BE2C (cell line): Measurements from ENCODE around the gene FRRS1L.
"Not testable (repeated sequence)": the region's sequence is repeated elsewhere in the genome, so short reads cannot be mapped to it uniquely, and the experiment has no call there.

Experiments
- DNase-seq: peaks from one replicate; pipeline ENCODE4 v3.0.0-alpha.2; 2020
- H3K27me3 ChIP-seq: fragments of 250-450 bp; sonication (Bioruptor Pico); 2 replicates; pipeline ENCODE4 v1.5.1; 2020; ENCODE audit warnings: mild to moderate bottlenecking
- H3K36me3 ChIP-seq: fragments of 250-450 bp; sonication (Bioruptor Pico); 2 replicates; pipeline ENCODE4 v1.5.1; 2020; ENCODE audit warnings: mild to moderate bottlenecking
- H3K4me1 ChIP-seq: fragments of 250-450 bp; sonication (Bioruptor Pico); 2 replicates; pipeline ENCODE4 v1.5.1; 2020
- H3K4me3 ChIP-seq: 2 replicates; pipeline ENCODE4 v1.5.1; 2011; ENCODE audit warnings: low read depth, low read length
- H3K9me3 ChIP-seq: fragments of 250-450 bp; sonication (Bioruptor Pico); 2 replicates; pipeline ENCODE4 v1.5.1; 2020
- TF ChIP-seq, protein P1 (sequence below): IDR thresholded peaks from 2 replicates; pipeline ENCODE4 v1.5.1; 2012; ENCODE audit warnings: mild to moderate bottlenecking, low read depth, low read length

Gene FRRS1L

DNA sequence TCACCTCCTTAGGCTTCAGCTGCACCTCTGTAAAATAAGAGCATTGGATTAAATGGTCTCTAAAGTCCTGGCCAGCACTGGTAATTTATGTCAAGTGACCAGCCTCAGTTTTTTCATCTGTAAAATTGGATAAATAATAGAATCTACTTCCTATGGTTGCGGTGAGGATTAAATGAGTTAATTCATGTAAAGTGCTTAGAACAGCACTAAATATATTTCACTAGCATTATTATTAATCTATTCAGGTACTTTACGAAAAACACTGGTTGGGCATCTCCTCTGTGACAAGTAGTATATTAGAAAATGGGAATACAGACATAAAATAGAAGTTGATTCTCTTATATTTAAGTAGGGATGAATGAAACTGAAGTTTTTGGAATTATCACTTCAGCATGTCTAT, 33.5 kb downstream of the FRRS1L start:
- Histone ChIP-seq H3K9me3 (no peaks in the 10 kb centered on the region), H3K4me1 (no peaks in the 10 kb centered on the region), H3K36me3 (no peaks in the 10 kb centered on the region), H3K4me3 (no peak overlapping the region), H3K27me3 (no peaks in the 10 kb centered on the region)
- DNase-seq: no peak
- TF ChIP-seq, protein P1, sequence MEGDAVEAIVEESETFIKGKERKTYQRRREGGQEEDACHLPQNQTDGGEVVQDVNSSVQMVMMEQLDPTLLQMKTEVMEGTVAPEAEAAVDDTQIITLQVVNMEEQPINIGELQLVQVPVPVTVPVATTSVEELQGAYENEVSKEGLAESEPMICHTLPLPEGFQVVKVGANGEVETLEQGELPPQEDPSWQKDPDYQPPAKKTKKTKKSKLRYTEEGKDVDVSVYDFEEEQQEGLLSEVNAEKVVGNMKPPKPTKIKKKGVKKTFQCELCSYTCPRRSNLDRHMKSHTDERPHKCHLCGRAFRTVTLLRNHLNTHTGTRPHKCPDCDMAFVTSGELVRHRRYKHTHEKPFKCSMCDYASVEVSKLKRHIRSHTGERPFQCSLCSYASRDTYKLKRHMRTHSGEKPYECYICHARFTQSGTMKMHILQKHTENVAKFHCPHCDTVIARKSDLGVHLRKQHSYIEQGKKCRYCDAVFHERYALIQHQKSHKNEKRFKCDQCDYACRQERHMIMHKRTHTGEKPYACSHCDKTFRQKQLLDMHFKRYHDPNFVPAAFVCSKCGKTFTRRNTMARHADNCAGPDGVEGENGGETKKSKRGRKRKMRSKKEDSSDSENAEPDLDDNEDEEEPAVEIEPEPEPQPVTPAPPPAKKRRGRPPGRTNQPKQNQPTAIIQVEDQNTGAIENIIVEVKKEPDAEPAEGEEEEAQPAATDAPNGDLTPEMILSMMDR: no peak

DNA sequence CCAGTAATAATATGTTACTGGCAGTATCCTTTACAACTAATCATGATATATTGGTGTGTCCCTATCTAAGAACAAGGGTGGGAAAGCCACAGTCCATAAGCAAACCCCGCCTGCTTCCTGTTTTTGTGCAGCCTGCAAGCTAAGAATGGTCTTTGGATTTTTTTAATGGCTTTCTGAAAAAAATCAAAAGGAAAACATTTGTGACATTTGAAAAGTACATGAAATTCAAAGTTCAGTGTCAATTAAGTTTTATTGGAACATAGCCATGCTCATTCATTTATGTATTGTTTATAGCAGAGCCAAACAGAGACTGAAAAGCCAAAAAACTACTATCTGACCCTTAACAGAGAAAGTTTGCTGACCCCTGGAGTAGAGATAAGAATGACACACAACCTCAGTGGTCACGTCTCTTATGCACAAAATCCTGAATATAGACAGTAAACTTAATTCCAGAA, 34.5 kb downstream of the FRRS1L start:
- no peak for DNase-seq
- no peak overlapping the region for H3K4me3 ChIP-seq
- TF ChIP-seq, protein P1: no peak
- no peaks in the 10 kb centered on the region for H3K9me3 ChIP-seq
- no peaks in the 10 kb centered on the region for H3K4me1 ChIP-seq
- H3K27me3 ChIP-seq: no peaks in the 10 kb centered on the region
- H3K36me3 ChIP-seq: no peaks in the 10 kb centered on the region

DNA sequence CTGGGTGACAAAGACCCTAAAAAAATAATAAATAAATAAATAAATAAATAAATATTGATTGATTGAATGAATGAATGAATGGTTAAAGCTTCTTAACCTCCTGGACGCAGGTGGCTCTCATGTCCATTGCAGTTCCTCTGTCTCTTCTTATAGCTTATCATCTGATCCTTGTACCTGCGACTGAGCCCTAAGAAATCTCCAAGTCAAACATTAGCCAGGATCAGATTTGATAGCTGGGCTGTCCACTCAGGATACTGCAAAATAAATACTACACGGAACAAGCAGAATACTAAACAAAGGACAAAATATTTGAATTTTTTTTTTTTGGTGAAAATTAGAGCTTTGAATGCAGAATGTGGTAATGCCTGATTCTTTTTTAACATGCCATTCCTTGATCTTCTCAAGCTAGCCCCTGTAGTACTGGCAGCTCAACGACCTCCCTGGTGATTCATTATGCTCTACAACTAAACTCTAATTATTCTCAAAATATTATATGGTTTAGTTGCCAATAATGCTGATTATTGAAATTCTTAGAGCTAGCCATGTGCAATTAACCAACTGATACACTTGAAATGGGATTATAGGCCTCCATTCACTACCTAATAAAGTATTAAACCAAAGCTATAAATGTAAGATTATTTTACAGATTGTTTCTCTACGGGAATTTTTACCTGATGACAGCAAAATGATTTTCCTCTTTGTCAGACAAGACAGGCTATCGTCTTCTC, 37.4 kb downstream of the FRRS1L start:
- no peaks in the 10 kb centered on the region for H3K9me3 ChIP-seq
- no peaks in the 10 kb centered on the region for H3K27me3 ChIP-seq
- no peak for DNase-seq
- H3K36me3 ChIP-seq: no peaks in the 10 kb centered on the region
- no peaks in the 10 kb centered on the region for H3K4me1 ChIP-seq
- H3K4me3 ChIP-seq: no peak overlapping the region
- TF ChIP-seq, protein P1: no peak

DNA sequence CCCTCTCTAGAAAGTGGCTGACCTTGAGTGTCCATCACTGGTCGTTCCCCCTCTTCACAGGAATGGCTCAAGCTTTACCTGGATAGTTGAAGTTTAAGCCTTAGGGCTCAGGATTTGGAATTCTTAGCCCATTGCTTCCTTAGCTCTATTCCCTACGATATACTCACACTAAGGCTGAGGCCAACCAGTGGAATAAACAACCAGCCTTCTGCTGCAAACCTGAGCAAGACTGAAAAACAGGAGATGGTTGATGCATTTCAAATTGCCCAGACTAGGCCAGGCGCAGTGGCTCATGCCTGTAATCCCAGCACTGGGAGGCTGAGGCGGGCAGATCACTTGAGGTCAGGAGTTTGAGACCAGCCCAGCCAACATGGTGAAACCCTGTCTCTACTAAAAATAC, 40.4 kb downstream of the FRRS1L start:
- not testable (repeated sequence) for H3K9me3 ChIP-seq, DNase-seq, H3K4me1 ChIP-seq, H3K27me3 ChIP-seq, H3K36me3 ChIP-seq, H3K4me3 ChIP-seq

DNA sequence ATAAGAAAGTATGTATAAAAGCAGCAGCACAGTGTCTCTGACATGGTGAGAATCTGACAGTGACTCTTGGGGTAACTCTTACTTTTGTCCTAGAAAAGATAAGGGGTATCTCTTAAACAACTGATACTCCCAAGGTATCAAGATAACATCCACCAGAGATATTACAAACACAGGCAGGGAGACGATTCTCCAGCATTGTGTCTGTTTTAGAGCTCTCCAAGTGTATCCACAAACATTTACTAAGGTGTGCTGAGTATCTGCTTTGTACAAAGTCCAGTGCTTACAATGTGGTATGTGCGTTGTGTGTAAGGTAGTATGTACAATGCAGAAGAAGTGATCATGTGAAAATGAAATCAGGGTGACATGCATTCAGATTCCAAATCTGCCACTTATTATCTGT, 42.9 kb downstream of the FRRS1L start:
- no peak for DNase-seq
- Histone ChIP-seq H3K36me3 (no peaks in the 10 kb centered on the region), H3K4me3 (no peak overlapping the region), H3K9me3 (no peaks in the 10 kb centered on the region), H3K27me3 (no peaks in the 10 kb centered on the region), H3K4me1 (peaks cover 3% of the 10 kb centered on the region; the same call in 1 of the 2 replicates)
- TF ChIP-seq, protein P1: no peak

DNA sequence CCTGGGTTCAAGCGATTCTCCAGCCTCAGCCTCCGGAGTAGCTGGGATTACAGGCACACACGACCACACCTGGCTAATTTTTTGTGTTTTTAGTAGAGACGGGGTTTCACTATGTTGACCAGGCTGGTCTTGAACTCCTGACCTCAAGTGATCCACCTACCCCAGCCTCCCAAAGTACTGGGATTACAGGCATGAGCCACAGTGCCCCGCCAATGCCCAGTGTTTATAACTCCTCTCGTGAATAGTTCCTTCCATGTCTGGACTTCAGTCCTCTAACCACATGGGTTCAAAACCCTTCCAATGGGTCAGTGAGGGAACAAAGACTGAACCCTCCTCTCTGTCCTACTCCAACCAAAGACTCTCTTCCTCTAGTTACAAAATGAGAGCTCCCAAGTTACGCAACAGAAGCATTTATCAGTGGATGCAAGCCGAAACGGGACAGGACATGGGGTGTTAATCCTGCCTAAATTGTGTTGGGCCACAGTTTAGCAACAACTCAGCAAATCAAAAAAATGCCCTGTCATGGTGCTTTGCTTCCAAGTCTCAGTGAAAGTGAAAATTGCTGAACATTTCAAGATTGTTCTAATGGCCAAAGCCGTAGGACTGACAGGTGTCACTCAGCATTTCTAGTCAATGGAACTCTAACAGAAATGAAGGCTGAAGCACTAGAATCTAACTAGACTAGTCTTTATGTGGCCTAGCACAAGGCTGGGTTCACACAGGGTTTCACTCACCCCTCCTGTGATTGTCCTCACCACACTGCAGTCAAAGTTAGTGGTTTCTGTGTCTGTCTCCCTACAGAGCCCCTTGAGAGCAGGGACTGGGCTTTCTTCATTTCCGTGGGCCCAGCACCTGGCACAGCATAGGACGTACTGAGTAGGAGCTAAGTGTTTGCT, 44.1 kb downstream of the FRRS1L start:
- no peak for DNase-seq
- Histone ChIP-seq H3K27me3 (no peaks in the 10 kb centered on the region), H3K36me3 (no peaks in the 10 kb centered on the region), H3K9me3 (no peaks in the 10 kb centered on the region), H3K4me3 (no peak overlapping the region), H3K4me1 (peaks cover 3% of the 10 kb centered on the region; the same call in 1 of the 2 replicates)
- TF ChIP-seq, protein P1: no peak
